ENCODE measurements around the gene APBB1.

DNA sequence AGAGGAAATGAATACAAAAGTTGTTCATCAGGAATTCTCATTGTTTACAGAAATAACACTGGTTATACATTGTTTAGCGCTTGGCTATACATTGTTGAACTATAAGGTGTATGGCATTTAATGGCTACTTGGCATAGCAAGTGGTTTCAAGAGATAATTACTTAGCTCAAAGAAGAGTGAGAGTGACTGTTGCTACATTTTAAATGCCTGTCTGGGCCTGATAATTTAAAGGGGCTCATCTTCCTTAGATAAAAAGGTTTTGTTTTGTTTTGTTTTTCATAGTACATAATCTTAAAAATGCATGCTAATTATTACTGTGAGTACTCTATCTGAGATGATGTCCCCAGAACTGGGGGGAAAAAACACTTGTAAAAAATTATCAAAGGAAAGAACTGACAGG, 30.1 kb downstream of the APBB1 start:
- TF ChIP-seq, protein P1, sequence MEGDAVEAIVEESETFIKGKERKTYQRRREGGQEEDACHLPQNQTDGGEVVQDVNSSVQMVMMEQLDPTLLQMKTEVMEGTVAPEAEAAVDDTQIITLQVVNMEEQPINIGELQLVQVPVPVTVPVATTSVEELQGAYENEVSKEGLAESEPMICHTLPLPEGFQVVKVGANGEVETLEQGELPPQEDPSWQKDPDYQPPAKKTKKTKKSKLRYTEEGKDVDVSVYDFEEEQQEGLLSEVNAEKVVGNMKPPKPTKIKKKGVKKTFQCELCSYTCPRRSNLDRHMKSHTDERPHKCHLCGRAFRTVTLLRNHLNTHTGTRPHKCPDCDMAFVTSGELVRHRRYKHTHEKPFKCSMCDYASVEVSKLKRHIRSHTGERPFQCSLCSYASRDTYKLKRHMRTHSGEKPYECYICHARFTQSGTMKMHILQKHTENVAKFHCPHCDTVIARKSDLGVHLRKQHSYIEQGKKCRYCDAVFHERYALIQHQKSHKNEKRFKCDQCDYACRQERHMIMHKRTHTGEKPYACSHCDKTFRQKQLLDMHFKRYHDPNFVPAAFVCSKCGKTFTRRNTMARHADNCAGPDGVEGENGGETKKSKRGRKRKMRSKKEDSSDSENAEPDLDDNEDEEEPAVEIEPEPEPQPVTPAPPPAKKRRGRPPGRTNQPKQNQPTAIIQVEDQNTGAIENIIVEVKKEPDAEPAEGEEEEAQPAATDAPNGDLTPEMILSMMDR (IDR thresholded peaks at IDR 0.05; ENCODE audit: low read length) = no peak
- no peak for TF ChIP-seq EZH2 (IDR thresholded peaks at IDR 0.05; ENCODE audit: borderline replicate concordance, low read length)

Measured in OCI-LY1 (cell line).